Left ventricle myocardium inferior (tissue), 1 donor: ENCODE results near the gene NAB2. TPM values are rescaled to one million over a fixed set of nuclear protein-coding genes. Genes with fewer than 3 reads are reported as not detected.

Experiments
- DNase-seq: peaks from one replicate; pipeline ENCODE4 v3.0.0-alpha.2; 2020
- H3K27ac ChIP-seq: fragments of 200-600 bp; replicated peaks from 2 replicates; pipeline ENCODE4 v1.8.0; 2021
- H3K27me3 ChIP-seq: fragments of 200-600 bp; 2 replicates; pipeline ENCODE4 v1.8.0; 2021; ENCODE audit warnings: low read depth
- H3K36me3 ChIP-seq: fragments of 200-600 bp; 2 replicates; pipeline ENCODE4 v1.8.0; 2021
- H3K4me1 ChIP-seq: fragments of 200-600 bp; 2 replicates; pipeline ENCODE4 v1.8.0; 2021
- H3K4me3 ChIP-seq: fragments of 200-600 bp; 2 replicates; pipeline ENCODE4 v1.8.0; 2021; ENCODE audit warnings: mild to moderate bottlenecking, moderate library complexity
- H3K9me3 ChIP-seq: fragments of 200-600 bp; replicated peaks from 2 replicates; pipeline ENCODE4 v1.8.0; 2021
- CTCF ChIP-seq: fragments of 200-600 bp; IDR thresholded peaks from 2 replicates; pipeline ENCODE4 v1.8.0; 2021; ENCODE audit warnings: antibody characterized with exemption, mild to moderate bottlenecking, borderline replicate concordance
- intact Hi-C: fragments of 100-400 bp; cut with micrococcal nuclease; formaldehyde crosslinking; loops from one replicate; pipeline ENCODE4 v1.11.0; 2022
- total RNA-seq: library from RNA; stranded (reverse); fragmentation: NEBNext Ultra II Directional; extraction: Animal tissue kit (Norgen Biotek cat#: 25700); gene quantifications from one replicate; pipeline ENCODE4 v1.2.1, GENCODE V29; 2021
- donor health status: DM: no; HTN: yes; CAD: no; lungs with severe emphysema.

The NAB2 gene
- total RNA-seq, 1 donor from 2014 or later: 10.1 TPM

DNA sequence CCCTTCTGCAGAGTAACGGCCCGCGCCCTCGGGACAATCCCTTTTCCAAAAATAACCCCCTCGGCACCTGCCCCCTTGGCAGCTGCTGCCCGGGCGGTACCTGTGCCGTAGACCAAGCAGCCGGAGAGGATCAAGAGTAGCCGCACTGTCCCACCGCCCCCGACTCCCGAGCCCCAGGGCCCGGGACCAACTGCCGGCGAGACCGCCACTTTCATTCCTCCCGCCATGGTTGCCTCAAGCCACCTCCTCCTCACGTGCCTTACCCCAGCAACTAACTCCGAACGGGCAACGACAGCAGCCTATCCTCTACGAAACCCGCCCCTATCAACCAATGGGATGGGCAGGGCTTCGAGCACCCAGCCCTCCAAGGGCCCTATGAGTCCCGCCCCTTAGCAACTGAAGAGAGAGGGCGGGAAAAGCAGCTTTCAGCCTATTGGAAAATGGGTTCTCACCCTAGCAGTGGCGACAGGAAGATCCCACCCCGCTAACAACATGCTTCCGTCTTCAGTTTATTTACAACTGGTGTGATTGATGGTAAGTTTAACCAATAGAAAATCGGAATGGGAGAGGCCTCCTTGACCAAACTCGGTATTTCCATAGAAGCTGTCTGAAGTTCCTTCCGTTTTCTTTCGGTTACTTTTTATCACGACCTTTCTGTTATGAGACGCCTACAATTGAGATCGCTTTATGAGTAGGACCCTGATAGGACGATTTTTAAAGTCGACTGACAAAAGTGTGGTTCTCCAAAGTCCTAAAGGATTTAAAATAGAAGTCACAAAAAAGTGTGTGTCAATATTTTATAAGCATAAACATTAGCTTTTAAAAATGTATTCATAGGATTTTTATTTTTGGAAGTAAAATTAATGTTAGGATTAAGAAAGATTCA, 10.2 kb upstream of the NAB2 start, which contains the start of gene NEMP1:
TSS of gene NEMP1 (minus strand) at position 273 of the 886 bp plus-strand sequence. CDS start at position 227, 46 bp downstream.
- Histone ChIP-seq H3K4me1 (peaks cover 18% of the 10 kb centered on the region), H3K27me3 (no peaks in the 10 kb centered on the region), H3K4me3 (peak within 1 kb of the TSS; percentile 84), H3K9me3 (no peaks in the 10 kb centered on the region), H3K36me3 (no peaks in the 10 kb centered on the region), H3K27ac (peak within 1 kb of the TSS; percentile 89)
- TF ChIP-seq CTCF: no peak
- DNase-seq: peak; percentile 94
- intact Hi-C loops: no loop called here

DNA sequence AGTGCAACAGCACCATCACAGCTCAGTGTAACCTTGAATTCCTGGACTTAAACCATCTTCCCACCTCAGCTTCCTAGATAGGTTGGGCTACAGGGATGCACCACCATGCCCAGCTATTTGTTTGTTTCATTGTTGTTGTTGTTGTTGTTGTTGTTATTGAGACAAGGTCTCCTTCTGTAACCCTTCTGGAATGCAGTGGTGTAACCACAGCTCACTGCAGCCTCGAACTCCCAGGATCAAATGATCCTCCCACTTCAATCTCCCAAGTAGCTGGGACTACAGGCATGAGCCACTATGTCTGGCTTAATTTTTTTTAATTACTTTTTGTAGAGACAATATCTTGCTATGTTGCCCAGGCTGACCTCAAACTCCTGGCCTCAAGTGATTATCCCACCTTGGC, 9.1 kb upstream of the NAB2 start:
- no peak for TF ChIP-seq CTCF
- no peak for DNase-seq
- Histone ChIP-seq H3K27ac (peak overlapping the region; percentile 89), H3K27me3 (no peaks in the 10 kb centered on the region), H3K4me3 (peak overlapping the region; percentile 84), H3K36me3 (no peaks in the 10 kb centered on the region), H3K4me1 (peaks cover 18% of the 10 kb centered on the region), H3K9me3 (no peaks in the 10 kb centered on the region)
- intact Hi-C loops: no loop called here

DNA sequence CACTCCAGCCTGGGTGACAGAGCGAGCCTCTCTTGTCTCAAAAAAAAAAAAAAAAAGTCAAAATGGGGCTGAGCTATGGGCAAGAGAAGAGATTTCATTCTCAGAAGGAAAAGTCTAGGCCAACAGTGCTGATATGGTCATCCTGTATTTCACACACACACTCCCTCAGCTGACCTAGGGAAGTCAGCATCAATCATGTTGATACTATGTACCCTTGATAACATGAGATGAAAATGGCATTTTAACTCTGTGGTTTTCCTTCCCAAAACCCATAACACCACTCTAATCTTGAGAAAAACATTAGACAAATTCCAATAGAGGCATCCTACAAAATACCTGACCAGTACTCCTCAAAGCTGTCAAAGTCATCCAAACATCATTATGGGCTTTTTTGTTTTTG, 8.1 kb upstream of the NAB2 start:
- intact Hi-C loops: no loop called here
- no peak overlapping the region for H3K27ac ChIP-seq
- TF ChIP-seq CTCF: no peak
- no peak for DNase-seq
- no peak overlapping the region for H3K4me3 ChIP-seq
- H3K9me3 ChIP-seq: no peaks in the 10 kb centered on the region
- peaks cover 21% of the 10 kb centered on the region for H3K4me1 ChIP-seq
- H3K36me3 ChIP-seq: no peaks in the 10 kb centered on the region
- no peaks in the 10 kb centered on the region for H3K27me3 ChIP-seq

DNA sequence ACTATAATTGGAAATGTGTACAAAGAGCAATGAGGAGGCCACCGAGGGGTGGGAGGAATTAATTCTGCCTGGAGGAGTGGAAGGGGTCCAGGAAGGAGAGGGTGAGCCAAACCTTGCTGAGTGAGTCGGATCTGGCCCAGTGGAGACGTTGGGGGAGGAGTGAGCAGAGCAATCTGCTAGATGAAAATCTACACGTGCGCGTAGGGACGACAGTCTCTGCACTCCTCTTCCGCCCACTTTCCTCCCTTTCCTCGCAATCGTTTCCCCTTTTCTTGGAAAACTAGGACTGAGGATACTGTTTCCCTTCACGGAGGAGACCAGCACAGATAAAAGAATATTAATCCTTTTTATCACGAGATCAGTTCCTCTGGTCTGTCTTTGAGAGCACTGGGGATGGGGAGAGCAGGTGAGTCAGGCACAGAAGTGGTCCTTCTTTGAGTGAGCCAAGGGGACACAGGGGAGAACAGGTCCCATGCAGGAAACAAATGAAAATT, 2.9 kb upstream of the NAB2 start:
- Histone ChIP-seq H3K4me3 (peak overlapping the region; percentile 95), H3K27ac (peak overlapping the region; percentile 100), H3K36me3 (peaks cover 3% of the 10 kb centered on the region), H3K9me3 (no peaks in the 10 kb centered on the region), H3K27me3 (no peaks in the 10 kb centered on the region), H3K4me1 (peaks cover 49% of the 10 kb centered on the region)
- no peak for TF ChIP-seq CTCF
- DNase-seq: no peak
- intact Hi-C loops: no loop called here

DNA sequence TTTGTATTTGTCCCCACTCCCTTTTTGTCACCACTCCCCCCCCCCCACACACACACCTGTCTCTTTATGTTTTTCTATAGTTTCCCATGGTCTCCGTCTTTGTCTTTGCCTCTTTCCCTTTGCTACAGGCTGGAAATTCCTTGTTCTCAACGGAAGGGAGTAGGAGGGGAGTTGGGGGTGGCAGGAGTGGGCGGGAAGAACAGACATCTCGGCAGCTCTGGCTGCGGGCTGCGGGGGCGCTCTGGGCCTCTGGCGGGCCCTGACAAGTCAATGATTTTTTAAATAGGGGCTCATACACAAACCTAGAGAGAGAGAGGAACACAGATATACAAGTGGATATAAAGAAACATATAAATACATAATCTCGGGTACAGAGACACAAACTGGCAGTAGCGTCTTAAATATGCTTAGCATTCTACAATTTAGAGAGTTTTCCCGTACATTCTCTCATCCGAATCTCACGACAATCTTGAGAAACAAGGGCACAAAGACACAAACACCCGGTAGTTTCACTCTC, 2.4 kb upstream of the NAB2 start:
- intact Hi-C loops: no loop called here
- peak; percentile 74 for DNase-seq
- peaks cover 8% of the 10 kb centered on the region for H3K36me3 ChIP-seq
- peaks cover 54% of the 10 kb centered on the region for H3K4me1 ChIP-seq
- peak; percentile 45 for TF ChIP-seq CTCF
- no peaks in the 10 kb centered on the region for H3K27me3 ChIP-seq
- H3K27ac ChIP-seq: peak overlapping the region; percentile 100
- no peaks in the 10 kb centered on the region for H3K9me3 ChIP-seq
- peak overlapping the region; percentile 95 for H3K4me3 ChIP-seq
